ENCODE results near the gene KCNK7. TPM values are rescaled to one million over a fixed set of nuclear protein-coding genes. Genes with fewer than 3 reads are reported as not detected.
A peak's percentile ranks its signal among the peaks of the same experiment; 100 is the strongest.

KCNK7 gene
- total RNA-seq, 1 donor from 2014 or later = 0.84 TPM

- Mint-ChIP-seq H3K4me3 (ENCODE audit: unreplicated experiment) (no peak overlapping the region), H3K9me3 (ENCODE audit: unreplicated experiment) (peaks cover 3% of the 10 kb centered on the region), H3K27ac (ENCODE audit: unreplicated experiment) (no peak overlapping the region), H3K36me3 (ENCODE audit: low read depth, unreplicated experiment) (peaks cover 11% of the 10 kb centered on the region), H3K4me1 (ENCODE audit: low read depth, unreplicated experiment) (peaks cover 6% of the 10 kb centered on the region), H3K27me3 (ENCODE audit: low read depth, unreplicated experiment) (peaks cover 46% of the 10 kb centered on the region)
- peaks cover 5% of the 10 kb centered on the region for H3K27me3 ChIP-seq (ENCODE audit: insufficient read depth, low read length)
- H3K4me1 ChIP-seq (ENCODE audit: insufficient read depth, low read length) = peaks cover 7% of the 10 kb centered on the region
- no peak overlapping the region for H3K4me3 ChIP-seq (ENCODE audit: insufficient read depth, low read depth, low read length)
- no peaks in the 10 kb centered on the region for H3K79me2 ChIP-seq (ENCODE audit: insufficient read depth, low read length)
- H3K36me3 ChIP-seq (ENCODE audit: insufficient read depth, low read length) = no peaks in the 10 kb centered on the region
- DNase-seq (ENCODE audit: low read depth) = no peak
- H4K20me1 ChIP-seq (ENCODE audit: insufficient read depth, low read length) = peaks cover 38% of the 10 kb centered on the region
- H2AFZ ChIP-seq (ENCODE audit: low read depth, low read length) = no peak overlapping the region
- TF ChIP-seq CTCF (IDR thresholded peaks at IDR 0.05; ENCODE audit: insufficient read depth, low read depth, low read length) (no peak), EZH2 (IDR thresholded peaks at IDR 0.05; ENCODE audit: insufficient read depth, low read length) (no peak)
- no peak overlapping the region for H3K4me2 ChIP-seq (ENCODE audit: low read length)
- no peak overlapping the region for H3K27ac ChIP-seq (ENCODE audit: low read depth, low read length)
- no peak overlapping the region for H3K9ac ChIP-seq (ENCODE audit: low read length)
- H3K9me3 ChIP-seq (ENCODE audit: insufficient read depth, low read depth, low read length) = no peaks in the 10 kb centered on the region
- no peak for FAIRE-seq
Measured at GRCh38 chr11:65585396-65586246, 10.0 kb downstream of the KCNK7 start.

- H3K9me3 ChIP-seq (ENCODE audit: insufficient read depth, low read depth, low read length) = no peaks in the 10 kb centered on the region
- H3K36me3 ChIP-seq (ENCODE audit: insufficient read depth, low read length) = no peaks in the 10 kb centered on the region
- no peaks in the 10 kb centered on the region for H3K79me2 ChIP-seq (ENCODE audit: insufficient read depth, low read length)
- TF ChIP-seq EZH2 (IDR thresholded peaks at IDR 0.05; ENCODE audit: insufficient read depth, low read length) (no peak), CTCF (IDR thresholded peaks at IDR 0.05; ENCODE audit: insufficient read depth, low read depth, low read length) (no peak)
- H3K27me3 ChIP-seq (ENCODE audit: insufficient read depth, low read length) = peaks cover 5% of the 10 kb centered on the region
- Mint-ChIP-seq H3K36me3 (ENCODE audit: low read depth, unreplicated experiment) (peaks cover 15% of the 10 kb centered on the region), H3K27ac (ENCODE audit: unreplicated experiment) (no peak overlapping the region), H3K4me3 (ENCODE audit: unreplicated experiment) (no peak overlapping the region), H3K9me3 (ENCODE audit: unreplicated experiment) (peaks cover 3% of the 10 kb centered on the region), H3K4me1 (ENCODE audit: low read depth, unreplicated experiment) (peaks cover 6% of the 10 kb centered on the region), H3K27me3 (ENCODE audit: low read depth, unreplicated experiment) (peaks cover 44% of the 10 kb centered on the region)
- no peak overlapping the region for H3K9ac ChIP-seq (ENCODE audit: low read length)
- H2AFZ ChIP-seq (ENCODE audit: low read depth, low read length) = no peak overlapping the region
- H3K27ac ChIP-seq (ENCODE audit: low read depth, low read length) = no peak overlapping the region
- peaks cover 7% of the 10 kb centered on the region for H3K4me1 ChIP-seq (ENCODE audit: insufficient read depth, low read length)
- no peak overlapping the region for H3K4me3 ChIP-seq (ENCODE audit: insufficient read depth, low read depth, low read length)
- no peak for DNase-seq (ENCODE audit: low read depth)
- no peak for FAIRE-seq
- peaks cover 45% of the 10 kb centered on the region for H4K20me1 ChIP-seq (ENCODE audit: insufficient read depth, low read length)
- peak overlapping the region; percentile 48 for H3K4me2 ChIP-seq (ENCODE audit: low read length)
Measured at GRCh38 chr11:65584723-65585171, 10.9 kb downstream of the KCNK7 start.

GRCh38 chr11:65584106-65584505 lies 11.5 kb downstream of the KCNK7 start:
- no peak for DNase-seq (ENCODE audit: low read depth)
- Histone ChIP-seq H3K4me2 (ENCODE audit: low read length) (peak overlapping the region; percentile 48), H3K27me3 (ENCODE audit: insufficient read depth, low read length) (peaks cover 5% of the 10 kb centered on the region), H3K27ac (ENCODE audit: low read depth, low read length) (no peak overlapping the region), H3K4me1 (ENCODE audit: insufficient read depth, low read length) (peaks cover 7% of the 10 kb centered on the region), H3K79me2 (ENCODE audit: insufficient read depth, low read length) (no peaks in the 10 kb centered on the region), H4K20me1 (ENCODE audit: insufficient read depth, low read length) (peaks cover 50% of the 10 kb centered on the region), H3K4me3 (ENCODE audit: insufficient read depth, low read depth, low read length) (no peak overlapping the region), H3K9ac (ENCODE audit: low read length) (no peak overlapping the region), H2AFZ (ENCODE audit: low read depth, low read length) (no peak overlapping the region), H3K36me3 (ENCODE audit: insufficient read depth, low read length) (no peaks in the 10 kb centered on the region), H3K9me3 (ENCODE audit: insufficient read depth, low read depth, low read length) (no peaks in the 10 kb centered on the region)
- TF ChIP-seq CTCF (IDR thresholded peaks at IDR 0.05; ENCODE audit: insufficient read depth, low read depth, low read length) = no peak
- TF ChIP-seq EZH2 (IDR thresholded peaks at IDR 0.05; ENCODE audit: insufficient read depth, low read length) = no peak
- peaks cover 45% of the 10 kb centered on the region for H3K27me3 Mint-ChIP-seq (ENCODE audit: low read depth, unreplicated experiment)
- FAIRE-seq = no peak
- no peak overlapping the region for H3K4me3 Mint-ChIP-seq (ENCODE audit: unreplicated experiment)
- H3K27ac Mint-ChIP-seq (ENCODE audit: unreplicated experiment) = no peak overlapping the region
- H3K4me1 Mint-ChIP-seq (ENCODE audit: low read depth, unreplicated experiment) = peaks cover 6% of the 10 kb centered on the region
- peaks cover 15% of the 10 kb centered on the region for H3K36me3 Mint-ChIP-seq (ENCODE audit: low read depth, unreplicated experiment)
- H3K9me3 Mint-ChIP-seq (ENCODE audit: unreplicated experiment) = peaks cover 3% of the 10 kb centered on the region

Measured in astrocyte (in vitro differentiated cells and primary cell).